LoVo (cell line): ENCODE results near the gene IGSF22.

Experiments
- DNase-seq: peaks from one replicate; pipeline ENCODE4 v3.0.0-alpha.2; 2016; ENCODE audit warnings: low spot score

Gene IGSF22

GRCh38 chr11:18743900-18744514 lies 18.0 kb upstream of the IGSF22 start:
- DNase-seq = no peak

DNA sequence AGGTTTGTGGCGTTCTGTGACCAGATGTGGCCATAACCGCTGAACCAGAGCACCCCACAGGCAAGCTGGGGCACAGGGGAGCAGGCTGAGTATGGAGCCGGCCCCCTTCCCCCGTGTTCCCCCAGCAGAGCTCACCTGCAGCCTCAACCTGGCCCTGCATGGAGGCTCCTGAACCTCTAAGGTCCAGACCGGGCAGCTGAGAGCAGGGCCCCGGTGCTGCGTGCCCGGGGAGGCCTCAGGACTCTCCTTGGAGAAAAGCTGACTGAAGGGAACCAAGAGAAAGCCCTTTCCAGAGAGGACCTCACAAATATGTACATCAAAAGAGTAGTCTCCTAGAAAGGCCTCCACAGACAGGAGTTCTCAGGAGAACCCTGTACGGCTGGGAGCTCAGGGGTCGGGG lies 17.4 kb upstream of the IGSF22 start:
- no peak for DNase-seq

DNA sequence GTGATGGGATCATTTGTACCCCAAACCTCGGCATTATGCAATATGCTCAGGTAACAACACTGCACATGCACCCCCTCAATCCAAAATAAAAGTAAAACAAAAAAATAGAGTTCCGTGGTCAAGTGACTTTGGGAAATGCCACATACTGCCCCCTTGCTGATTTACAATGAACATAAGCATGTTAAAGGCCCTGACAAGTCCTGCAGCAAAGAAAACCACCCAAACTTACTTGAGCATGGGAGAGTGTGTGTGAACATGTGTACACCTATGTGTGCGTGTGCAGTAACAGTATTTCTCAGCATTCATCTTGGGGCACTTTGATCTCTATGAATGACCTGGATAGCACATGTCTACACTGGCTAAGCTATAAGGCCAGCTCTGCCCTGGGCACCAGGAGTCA lies 15.8 kb upstream of the IGSF22 start:
- no peak for DNase-seq

- DNase-seq = no peak
Observed at GRCh38 chr11:18739685-18740084, 13.7 kb upstream of the IGSF22 start.

- DNase-seq = no peak
Observed at GRCh38 chr11:18737642-18738041, 11.7 kb upstream of the IGSF22 start.

DNA sequence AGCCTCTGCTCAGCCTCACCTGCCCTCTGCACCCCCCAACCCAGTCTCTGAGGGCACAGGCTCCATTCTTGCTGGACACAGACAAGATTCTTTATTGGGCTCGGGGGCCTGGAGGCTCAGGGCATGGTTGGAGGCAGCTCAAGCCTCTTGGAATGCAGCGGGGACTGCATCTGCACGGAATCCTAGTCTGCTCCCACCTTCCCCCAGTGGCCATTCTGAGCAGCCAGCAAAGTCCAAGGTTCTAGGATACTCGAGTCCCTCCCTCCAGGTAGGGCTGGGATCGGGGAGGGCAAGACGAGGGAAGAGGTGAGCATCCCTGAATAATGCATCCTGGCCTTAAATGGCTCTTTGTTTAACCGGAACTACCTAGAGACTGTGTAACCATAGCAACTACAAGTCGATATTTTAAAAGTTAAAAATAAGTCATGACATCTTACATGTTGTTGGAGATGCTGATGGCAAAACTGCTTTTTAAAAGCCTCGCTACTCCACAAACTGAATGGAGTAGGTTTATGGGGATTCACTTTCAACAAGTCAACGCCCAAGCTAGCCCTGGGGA lies 10.7 kb upstream of the IGSF22 start:
- DNase-seq = no peak

DNA sequence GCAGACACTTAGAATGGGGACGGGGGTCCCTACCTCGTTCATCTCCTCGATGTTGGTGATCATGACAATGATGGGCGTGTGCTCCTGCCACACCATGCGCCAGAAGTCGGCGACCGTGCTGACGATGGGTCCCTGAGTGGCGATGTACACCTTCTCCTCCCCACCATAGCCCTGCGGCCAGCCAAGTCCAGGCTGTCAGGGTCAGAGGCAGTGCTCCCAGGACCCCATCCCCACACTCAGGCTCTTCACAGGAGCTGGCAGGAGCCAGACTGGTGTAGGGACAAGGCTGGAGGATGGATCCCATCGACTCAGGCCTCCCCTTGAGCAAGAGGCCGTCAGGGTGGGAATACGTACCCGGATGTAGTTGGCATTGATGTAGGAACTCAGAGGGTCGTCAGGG lies 7.2 kb upstream of the IGSF22 start:
- no peak for DNase-seq

GRCh38 chr11:18731949-18732821 lies 6.2 kb upstream of the IGSF22 start:
- peak; percentile 43 for DNase-seq

DNA sequence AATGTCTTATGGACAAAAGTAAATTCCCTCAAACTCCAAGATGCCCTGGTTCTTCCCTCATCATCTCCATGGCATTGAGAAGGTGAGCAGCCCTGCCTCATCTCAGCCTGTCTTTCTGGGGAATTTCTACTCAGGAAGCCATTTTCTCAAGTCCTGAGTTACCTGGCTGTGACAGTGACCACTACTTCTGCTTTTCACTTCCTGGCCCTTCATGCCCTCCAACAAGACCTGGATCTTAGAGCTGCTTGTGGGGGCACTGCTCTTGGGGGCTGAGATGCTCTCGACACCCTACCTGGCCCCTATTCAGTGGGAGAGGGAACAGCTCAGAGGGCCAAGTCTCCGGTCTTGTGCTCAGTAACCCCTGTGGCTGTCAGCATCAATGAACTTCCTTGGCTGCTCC lies 5.5 kb upstream of the IGSF22 start:
- no peak for DNase-seq

DNA sequence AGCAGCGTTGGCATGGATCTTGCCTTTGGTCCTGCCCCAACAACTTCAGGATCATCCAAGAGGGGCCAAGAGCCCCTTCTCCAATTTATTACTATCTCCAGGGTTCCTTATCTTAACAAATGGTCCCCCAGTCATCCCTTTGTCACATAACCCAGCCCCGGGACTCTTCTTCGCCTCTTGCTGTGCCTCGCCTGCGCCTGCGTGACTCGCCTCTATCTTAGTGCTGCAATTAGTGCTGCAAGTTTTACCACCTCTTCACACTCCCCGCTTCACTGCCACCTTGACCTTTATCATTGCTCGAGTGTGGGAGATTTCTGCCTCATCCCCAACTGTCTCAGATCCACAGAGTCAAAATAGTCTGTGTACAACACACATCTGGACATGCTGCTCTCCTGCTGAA lies 4.0 kb upstream of the IGSF22 start:
- DNase-seq = no peak

- DNase-seq = no peak
Observed at GRCh38 chr11:18729426-18729825, 3.4 kb upstream of the IGSF22 start.

DNA sequence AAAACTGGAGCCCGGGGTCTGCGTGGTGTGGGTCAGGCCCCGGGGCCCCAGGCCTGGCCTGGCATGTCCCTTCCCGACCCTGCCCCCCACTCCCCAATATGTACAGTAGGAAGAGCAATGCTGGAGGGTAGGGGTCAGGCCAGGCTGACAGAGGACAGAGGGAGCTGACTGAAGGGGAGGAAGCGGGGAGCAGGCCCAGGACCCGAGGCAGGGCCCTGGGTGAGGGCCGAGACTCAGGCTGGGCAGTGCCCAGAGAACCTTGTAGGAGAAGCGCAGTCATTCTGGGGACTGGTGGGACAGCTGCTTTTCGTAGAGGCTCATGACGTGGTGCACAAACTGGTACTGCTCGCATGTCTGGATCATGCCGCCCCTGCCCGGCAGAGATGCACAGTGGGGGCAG lies 2.7 kb upstream of the IGSF22 start:
- DNase-seq = no peak

DNA sequence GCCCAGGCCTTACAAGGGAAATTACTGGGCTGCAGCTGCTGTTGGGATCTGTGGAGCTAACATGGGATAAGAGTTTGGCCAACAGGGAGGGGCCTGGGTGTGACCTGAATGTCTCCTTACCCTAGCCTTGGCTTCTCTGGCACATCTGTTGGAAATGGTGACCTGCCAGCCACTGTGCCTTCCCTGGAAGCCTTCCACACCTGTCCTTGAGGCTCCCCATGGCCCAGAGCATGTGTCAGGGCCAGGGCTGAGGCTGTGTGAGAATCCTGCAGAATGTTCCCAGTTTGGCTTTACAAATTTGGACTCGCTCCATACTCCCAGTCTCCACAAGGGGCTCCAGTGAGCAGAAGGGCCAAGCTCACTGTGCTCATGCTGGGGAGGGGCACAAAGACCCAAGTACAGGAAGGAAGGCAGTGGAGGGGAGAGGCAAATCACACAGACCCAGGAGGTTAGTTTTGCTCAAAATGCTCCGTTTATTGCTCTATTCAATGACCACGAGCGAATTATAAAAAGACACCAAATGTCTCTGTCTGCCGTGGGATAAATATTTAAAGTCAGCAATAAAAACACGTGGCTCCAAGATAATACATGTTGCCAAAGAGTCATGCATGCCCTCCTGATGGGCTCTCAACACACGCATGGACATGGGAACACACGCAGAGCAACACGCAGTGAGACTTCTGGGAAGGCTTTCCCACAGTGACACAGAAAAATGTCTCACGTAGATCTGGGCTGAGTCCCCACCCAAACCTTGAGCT lies 1.7 kb upstream of the IGSF22 start:
- DNase-seq = peak; percentile 24

DNA sequence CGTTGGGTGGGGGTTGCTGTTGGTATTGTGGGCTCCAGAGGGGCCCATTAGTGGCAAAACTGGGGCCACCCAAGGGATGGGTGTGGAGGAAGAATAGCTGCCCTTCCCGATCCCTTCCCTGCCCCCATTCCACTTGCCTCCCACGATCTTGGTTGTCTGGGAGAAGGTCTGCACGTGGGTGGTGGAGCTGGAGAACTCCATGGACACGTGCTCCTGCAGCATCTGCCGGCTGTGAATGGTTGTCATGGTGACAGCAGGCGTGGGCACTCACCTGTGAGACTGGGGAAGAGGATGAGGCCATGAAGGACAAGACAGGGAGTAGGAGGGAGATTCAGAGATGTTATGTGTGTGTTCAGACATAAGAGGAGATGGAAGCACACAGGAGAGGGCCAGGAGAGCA lies 2.0 kb downstream of the IGSF22 start:
- no peak for DNase-seq

DNA sequence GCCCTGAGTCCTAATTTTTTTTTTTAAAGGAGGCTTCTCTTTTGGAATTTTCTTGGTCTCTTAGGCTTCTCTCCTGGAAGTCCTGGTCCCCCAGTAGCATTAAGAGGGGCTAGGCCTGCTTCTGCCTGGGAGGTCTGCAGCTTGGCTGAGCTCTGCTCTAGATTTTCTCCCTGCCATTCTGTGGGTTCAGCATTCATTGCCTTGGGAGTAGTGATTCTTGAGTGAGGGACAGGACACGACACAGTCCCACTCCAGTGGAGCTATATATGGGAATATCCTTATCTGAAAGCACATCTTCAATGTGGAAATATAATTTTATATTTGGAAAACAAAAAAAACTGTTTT lies 3.7 kb downstream of the IGSF22 start:
- no peak for DNase-seq

DNA sequence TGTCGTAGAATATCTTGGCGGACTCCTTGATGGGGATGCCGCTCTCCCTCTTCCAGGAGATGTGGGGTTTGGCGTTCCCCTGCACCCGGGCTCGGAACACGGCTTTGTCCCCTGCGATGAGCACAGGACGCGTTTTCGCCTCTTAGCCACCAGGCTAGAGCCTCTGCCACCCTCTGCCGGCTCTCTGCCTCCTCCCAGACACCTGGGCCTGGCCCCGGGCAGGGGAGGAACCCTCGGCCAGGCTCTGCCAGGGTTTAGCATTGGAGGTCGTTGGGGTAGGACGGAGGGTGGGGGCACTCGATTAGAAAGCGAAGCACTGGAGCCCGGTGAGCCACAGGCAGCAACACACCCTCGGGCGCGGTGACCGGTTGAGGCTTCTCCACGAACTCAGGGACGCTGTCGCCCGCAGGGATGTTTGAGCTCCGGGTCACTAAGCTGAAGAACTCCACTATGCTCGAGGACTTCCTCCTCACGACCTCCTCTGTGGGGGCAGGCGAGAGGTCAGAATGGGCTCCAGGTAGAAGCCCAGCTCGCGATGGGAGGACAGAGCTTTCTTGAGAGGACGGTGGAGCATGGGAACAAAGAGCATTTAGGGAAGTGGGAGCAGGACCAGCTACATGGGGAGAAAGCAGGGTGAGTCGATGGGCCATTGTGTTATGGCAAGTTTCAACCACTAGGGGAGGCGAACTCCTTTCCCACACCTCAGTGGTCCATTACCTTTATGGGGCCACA lies 4.3 kb downstream of the IGSF22 start:
- DNase-seq = peak; percentile 37

DNA sequence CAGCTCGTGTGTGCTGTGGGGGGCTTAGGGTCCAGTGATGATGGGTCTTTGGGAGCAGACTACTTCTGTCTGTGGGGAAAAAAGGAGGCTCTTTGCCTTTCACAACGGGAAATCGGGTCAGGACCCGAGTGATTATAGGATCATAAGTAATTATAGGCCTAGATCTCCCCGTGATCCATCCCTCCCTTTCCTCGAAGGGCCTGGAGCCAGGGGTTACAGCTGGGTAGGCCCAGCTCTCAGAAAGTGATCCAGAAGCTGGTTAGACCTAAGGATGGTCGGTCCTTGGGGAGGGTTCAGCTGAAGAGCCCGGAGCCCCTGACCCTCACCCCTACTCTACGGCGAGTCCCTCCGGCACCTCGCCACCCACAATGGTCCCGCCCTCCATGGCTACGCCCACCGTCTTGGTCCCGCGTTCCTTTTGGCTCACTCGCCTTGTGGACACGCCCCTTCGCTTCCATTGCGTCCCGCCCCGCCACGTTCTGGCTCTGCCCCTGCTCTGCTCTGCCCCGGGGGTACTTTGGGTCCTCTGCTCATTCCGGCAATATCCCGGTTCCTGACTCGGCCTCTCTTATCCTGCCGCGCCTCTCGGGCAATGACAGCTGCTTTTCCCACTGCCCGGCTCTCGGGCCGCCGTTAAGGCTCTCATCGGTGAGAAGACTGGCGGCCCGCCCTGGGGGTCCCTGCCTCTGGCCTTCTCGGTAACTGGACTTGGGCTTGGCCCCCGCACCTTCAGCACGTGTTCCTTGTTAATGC lies 5.0 kb downstream of the IGSF22 start:
- DNase-seq = peak; percentile 41

DNA sequence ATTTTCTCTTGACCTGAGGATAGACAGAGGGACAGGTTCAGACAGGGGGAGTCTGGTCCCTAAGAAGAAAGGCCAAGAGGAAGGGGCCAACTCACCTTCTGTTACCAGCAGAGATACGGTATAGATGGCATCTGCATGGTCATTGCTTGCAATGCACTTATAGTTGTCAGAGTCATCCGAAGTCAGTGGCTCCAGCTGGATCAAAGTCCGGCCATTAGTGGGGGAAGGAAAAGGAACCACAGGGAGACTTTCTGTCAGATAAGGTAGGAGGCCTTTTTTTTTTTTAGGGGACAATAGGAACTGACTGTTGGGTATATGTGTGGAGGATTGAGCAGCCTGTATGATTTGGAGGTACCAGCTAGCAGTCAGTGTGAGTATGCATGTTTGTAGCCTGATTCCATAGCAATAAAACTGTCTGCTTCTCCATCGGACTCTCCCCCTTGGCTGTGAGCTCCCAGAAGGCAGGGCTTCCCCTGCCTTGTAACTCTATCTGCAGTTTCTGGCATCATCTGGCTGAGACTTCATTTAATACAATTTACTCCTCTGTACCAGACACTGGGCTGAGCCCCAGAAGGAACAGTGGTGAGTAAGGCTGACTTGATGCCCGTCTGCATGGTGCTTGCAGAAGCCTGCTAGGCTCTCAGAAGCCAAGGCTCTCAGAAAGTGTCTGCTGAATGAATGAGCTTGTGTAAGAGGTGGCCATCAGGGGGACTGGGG lies 5.7 kb downstream of the IGSF22 start:
- DNase-seq = no peak

GRCh38 chr11:18715476-18715875 lies 10.5 kb downstream of the IGSF22 start:
- DNase-seq = no peak

GRCh38 chr11:18714443-18714780 lies 11.6 kb downstream of the IGSF22 start:
- no peak for DNase-seq
